ENCODE results near the gene PPP3CA.

DNA sequence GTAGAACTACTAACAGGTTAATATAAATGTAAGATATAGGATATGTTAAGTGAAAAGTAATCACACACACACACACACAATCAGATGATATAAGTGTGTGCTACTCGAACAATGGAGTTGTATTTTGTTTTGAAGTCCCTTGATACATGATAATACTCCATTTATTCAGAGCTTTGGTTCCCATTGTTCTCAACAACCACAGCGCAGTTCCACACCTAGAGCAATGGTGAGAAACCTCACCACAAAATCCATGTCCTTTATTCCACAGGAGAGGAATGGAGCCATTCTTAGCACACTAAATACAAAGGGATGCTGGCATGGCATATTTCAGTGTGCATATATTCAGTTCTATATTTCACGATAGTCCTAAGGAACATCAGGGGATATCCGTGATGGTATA is 139.2 kb downstream of the PPP3CA start:
- TF ChIP-seq POLR2A (IDR thresholded peaks at IDR 0.05; ENCODE audit: control extremely low read depth in 1 of 2, low read depth in 2 of 2, low read length in 2 of 2), result no peak
- TF ChIP-seq, protein P1, sequence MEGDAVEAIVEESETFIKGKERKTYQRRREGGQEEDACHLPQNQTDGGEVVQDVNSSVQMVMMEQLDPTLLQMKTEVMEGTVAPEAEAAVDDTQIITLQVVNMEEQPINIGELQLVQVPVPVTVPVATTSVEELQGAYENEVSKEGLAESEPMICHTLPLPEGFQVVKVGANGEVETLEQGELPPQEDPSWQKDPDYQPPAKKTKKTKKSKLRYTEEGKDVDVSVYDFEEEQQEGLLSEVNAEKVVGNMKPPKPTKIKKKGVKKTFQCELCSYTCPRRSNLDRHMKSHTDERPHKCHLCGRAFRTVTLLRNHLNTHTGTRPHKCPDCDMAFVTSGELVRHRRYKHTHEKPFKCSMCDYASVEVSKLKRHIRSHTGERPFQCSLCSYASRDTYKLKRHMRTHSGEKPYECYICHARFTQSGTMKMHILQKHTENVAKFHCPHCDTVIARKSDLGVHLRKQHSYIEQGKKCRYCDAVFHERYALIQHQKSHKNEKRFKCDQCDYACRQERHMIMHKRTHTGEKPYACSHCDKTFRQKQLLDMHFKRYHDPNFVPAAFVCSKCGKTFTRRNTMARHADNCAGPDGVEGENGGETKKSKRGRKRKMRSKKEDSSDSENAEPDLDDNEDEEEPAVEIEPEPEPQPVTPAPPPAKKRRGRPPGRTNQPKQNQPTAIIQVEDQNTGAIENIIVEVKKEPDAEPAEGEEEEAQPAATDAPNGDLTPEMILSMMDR (IDR thresholded peaks at IDR 0.05; ENCODE audit: control extremely low read depth in 1 of 3, insufficient read depth in 1 of 3, low read depth in 1 of 3, low read length in 3 of 3), result no peak
- TF ChIP-seq RFX5 (IDR thresholded peaks at IDR 0.05; ENCODE audit: borderline replicate concordance, low read depth, low read length), result no peak
- TF ChIP-seq HDAC2 (IDR thresholded peaks at IDR 0.05; ENCODE audit: borderline replicate concordance in 1 of 2, low read depth in 2 of 2, low read length in 2 of 2), result no peak
- no peak for TF ChIP-seq POLR2AphosphoS5 (IDR thresholded peaks at IDR 0.05; ENCODE audit: low read depth, low read length)
- no peak for TF ChIP-seq CBX8 (IDR thresholded peaks at IDR 0.05; ENCODE audit: borderline replicate concordance, low read depth, low read length)

All from H1 (cell line).